Measurements from ENCODE around the gene TMEM259.

The TMEM259 gene

DNA sequence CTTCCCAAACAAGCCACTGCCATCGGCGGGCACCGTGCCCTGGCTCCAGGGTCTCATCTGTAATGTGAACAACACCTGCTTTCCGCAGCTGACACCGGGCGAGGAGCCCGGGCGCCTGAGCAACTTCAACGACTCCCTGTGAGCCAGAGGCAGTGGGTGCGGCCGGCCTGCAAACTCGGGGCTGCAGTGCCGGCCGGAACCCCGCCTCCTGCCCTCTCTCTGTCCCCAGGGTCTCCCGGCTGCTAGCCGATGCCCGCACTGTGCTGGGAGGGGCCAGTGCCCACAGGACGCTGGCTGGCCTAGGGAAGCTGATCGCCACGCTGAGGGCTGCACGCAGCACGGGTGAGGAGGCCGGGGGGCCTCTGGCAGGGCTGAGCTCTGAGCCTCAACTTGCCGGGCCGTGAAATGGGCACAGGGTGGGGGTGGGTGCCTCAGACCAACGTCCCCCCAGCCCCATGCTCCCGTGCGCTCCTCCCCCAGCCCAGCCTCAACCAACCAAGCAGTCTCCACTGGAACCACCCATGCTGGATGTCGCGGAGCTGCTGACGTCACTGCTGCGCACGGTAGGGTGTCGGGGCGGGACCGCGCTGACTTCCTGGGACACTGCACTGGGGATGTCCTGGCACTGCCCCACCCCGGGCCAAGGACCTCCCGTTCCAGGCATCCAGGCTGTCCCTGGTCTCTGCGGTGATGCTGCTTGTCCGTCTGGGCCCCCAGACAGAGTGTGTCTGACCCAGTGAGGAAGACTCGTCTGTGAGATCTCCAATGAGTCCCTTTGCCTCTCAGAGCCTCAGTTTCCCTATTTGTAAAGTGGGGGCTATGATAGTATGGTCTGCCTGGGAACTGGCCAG, 21.1 kb upstream of the TMEM259 start:
- no peak overlapping the region for H3K4me3 ChIP-seq (ENCODE audit: low read depth, low read length)
- DNase-seq (ENCODE audit: low read depth): no peak

GRCh38 chr19:1041272-1041834, 20.4 kb upstream of the TMEM259 start:
- TF ChIP-seq CTCF (IDR thresholded peaks at IDR 0.05; ENCODE audit: control insufficient read depth, extremely low read depth, insufficient read depth): no peak
- peak overlapping the region; percentile 91 for H3K4me3 ChIP-seq (ENCODE audit: low read depth, low read length)
- no peak for DNase-seq (ENCODE audit: low read depth)

More for the DNA sequence above, 21.1 kb upstream of the TMEM259 start:
- no peak for TF ChIP-seq CTCF (IDR thresholded peaks at IDR 0.05; ENCODE audit: control insufficient read depth, extremely low read depth, insufficient read depth)

DNA sequence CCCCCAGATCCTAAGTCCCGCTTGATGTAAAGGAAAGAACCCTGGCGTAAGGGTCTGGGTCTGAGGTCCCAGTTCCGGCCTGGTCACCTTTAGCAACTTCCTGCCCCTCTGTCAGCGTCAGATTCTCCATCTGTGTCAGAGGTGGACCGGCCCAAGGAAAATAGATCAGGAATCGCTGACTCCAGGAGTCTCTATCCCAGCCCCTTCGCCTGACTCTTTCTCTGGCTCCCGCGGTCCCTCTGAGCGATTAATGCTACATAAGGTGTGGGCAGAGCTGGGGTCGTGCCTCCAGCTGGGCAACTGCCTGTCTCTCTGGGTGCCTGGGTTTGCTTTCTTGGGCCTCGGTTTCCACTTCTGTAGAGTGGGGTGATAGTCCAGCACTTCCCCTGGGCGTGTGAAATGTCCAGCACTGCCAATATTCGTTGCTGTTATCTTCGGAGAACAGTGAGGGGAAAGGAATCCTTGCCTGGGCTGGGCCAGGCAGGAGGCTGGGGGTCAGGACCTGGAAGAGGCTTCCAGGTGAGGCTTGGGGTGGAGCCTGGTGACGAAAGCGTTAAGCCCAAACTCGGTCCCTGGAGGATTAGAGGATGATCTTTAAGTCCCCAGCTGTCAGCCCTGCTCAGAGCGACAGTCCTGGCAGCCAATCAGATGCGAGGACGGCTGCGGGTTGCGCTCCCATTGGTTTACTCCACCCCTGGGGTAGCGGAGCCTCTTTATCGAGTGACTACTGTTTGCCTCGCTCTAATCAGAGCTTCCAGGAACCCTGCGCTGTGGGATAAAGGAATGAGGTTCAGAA, 19.8 kb upstream of the TMEM259 start:
- no peak for TF ChIP-seq CTCF (IDR thresholded peaks at IDR 0.05; ENCODE audit: control insufficient read depth, extremely low read depth, insufficient read depth)
- peak overlapping the region; percentile 91 for H3K4me3 ChIP-seq (ENCODE audit: low read depth, low read length)
- peak; percentile 93 for DNase-seq (ENCODE audit: low read depth)

- peak within 1 kb of the TSS; percentile 91 for H3K4me3 ChIP-seq (ENCODE audit: low read depth, low read length)
- DNase-seq (ENCODE audit: low read depth): peak; percentile 93
- TF ChIP-seq CTCF (IDR thresholded peaks at IDR 0.05; ENCODE audit: control insufficient read depth, extremely low read depth, insufficient read depth): no peak
Observed at GRCh38 chr19:1039646-1040475, 18.9 kb upstream of the TMEM259 start, which contains the start of gene ABCA7. ABCA7 (plus strand) TSS chr19:1040107; CDS start chr19:1041362, 1,255 bp downstream.

- no peak for TF ChIP-seq CTCF (IDR thresholded peaks at IDR 0.05; ENCODE audit: control insufficient read depth, extremely low read depth, insufficient read depth)
- DNase-seq (ENCODE audit: low read depth): no peak
- peak overlapping the region; percentile 91 for H3K4me3 ChIP-seq (ENCODE audit: low read depth, low read length)
Observed at GRCh38 chr19:1038978-1039645, 18.2 kb upstream of the TMEM259 start.

GRCh38 chr19:1037621-1038064, 16.7 kb upstream of the TMEM259 start:
- no peak overlapping the region for H3K4me3 ChIP-seq (ENCODE audit: low read depth, low read length)
- DNase-seq (ENCODE audit: low read depth): no peak
- no peak for TF ChIP-seq CTCF (IDR thresholded peaks at IDR 0.05; ENCODE audit: control insufficient read depth, extremely low read depth, insufficient read depth)

Data from LNCaP clone FGC (cell line).